DMS114 treated with DMSO at 0.1 percent for 48 hours (cell line): ENCODE data around the gene HK1.
A peak's percentile ranks its signal among the peaks of the same experiment; 100 is the strongest.

Experiments
- DNase-seq: peaks from one replicate; lab custom pipeline; 2025; ENCODE audit not compliant: unreplicated experiment; lab: John Stamatoyannopoulos, UW

HK1 gene

DNA sequence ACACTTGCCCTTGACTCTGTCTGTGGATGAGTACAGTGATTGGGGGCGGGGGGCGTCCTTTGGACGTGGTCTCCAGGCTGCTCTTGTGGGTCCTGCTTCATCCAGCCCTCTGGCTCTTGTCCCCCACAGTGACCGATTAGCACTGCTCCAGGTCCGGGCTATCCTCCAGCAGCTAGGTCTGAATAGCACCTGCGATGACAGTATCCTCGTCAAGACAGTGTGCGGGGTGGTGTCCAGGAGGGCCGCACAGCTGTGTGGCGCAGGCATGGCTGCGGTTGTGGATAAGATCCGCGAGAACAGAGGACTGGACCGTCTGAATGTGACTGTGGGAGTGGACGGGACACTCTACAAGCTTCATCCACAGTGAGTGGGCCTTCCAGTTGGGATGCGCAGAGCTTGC, 120.2 kb downstream of the HK1 start:
- no peak for DNase-seq

DNA sequence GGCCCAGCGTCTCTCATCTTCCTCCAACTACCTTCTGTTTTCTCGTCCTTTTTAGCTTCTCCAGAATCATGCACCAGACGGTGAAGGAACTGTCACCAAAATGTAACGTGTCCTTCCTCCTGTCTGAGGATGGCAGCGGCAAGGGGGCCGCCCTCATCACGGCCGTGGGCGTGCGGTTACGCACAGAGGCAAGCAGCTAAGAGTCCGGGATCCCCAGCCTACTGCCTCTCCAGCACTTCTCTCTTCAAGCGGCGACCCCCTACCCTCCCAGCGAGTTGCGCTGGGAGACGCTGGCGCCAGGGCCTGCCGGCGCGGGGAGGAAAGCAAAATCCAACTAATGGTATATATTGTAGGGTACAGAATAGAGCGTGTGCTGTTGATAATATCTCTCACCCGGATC, 122.6 kb downstream of the HK1 start:
- DNase-seq, result no peak

DNA sequence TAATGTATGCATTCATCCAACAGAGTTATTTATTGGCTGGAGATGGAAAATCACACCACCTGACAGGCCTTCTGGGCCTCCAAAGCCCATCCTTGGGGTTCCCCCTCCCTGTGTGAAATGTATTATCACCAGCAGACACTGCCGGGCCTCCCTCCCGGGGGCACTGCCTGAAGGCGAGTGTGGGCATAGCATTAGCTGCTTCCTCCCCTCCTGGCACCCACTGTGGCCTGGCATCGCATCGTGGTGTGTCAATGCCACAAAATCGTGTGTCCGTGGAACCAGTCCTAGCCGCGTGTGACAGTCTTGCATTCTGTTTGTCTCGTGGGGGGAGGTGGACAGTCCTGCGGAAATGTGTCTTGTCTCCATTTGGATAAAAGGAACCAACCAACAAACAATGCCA, 123.1 kb downstream of the HK1 start:
- no peak for DNase-seq

DNA sequence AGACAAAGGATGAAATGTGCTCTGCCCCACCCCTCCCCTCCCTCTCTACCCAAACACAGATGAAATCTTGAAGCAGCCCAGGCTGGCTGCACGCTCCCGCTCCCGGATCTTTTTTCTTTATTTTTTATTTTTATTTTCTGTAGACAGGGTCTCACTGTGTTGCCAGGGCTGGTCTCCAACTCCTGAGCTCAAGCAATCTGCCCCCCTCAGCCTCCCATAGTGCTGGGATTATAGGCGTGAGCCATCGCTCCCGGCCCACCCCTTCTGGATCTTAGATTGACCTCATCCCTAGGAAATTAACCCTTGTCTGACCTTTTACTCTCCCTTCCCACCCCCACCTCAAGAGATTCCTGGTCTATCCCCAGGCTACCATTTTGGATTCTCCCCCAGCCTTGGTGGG, 124.1 kb downstream of the HK1 start:
- DNase-seq, result no peak

DNA sequence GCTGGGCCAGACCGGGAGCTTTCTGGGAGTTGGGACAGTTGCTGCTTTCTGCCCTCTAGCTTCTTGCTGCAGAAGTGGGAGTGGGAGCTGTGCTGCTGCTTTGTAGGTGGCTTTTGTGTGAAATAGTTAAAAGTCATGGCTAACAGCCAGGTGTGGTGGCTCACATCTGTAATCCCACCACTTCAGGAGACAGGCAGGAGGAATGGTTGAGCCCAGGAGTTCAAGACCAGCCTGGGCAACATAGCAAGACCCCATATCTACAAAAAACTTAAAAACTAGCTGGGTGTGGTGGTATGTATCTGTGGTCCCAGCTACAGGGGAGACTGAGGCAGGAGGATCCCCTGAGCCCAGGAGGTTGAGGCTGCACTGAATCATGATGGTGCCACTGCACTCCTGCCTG, 124.8 kb downstream of the HK1 start:
- no peak for DNase-seq

DNA sequence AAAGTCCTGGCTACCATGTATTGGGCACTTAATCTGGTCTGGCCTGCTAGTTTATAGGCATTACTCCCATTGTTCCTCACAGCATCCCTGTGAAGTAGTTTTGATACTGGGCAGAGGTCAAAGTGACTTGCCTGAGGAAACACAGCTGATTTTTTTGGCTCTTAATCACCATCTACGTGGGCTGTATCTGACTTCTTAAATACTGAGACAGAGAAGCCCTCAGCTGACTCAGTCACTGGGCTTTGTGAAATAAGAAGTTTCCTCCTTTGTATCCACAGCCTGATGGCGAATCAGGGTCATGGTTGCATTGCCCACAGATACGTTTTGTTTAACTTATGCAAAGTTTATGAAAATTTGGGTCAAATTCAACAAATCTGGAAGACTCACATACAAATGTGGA, 125.2 kb downstream of the HK1 start:
- DNase-seq, result no peak

DNA sequence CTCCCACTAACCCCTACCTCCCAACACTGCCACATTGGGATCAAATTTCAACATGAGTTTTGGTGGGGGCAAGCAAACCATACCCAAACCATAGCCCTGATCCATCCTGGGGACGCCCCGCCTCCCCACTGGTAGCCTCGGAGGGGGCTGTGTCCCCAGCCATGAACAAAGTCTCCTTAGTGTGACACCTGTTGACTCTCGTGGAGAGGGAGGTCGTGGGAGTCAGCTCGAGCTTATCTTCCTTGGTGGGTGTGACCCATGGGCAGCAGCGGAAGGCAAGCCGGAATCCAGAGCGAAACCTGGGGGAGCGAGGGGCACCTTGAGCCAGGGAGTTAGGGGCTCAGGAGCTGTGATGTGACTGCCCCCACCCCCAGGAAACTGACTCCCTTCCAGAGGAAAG, 126.5 kb downstream of the HK1 start:
- no peak for DNase-seq

DNA sequence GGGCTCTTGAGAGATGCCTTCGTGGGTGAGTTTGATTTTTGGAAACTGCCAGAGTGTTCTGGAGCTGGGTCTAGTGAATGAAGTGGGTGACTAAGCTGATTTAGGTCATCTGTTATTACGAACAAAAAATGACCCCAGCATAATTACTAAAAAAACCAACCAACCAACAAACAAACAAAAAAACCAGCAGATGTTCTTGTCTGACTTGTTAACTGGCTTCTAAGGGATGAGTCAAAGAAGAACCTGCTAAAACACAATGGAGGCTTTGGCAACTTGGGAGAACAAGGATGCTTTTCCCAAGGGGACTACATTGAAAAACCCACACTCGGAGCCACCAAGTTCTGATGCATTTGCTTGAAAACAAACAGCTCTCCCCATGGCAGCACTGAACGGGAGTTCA, 126.9 kb downstream of the HK1 start:
- DNase-seq, result no peak

DNA sequence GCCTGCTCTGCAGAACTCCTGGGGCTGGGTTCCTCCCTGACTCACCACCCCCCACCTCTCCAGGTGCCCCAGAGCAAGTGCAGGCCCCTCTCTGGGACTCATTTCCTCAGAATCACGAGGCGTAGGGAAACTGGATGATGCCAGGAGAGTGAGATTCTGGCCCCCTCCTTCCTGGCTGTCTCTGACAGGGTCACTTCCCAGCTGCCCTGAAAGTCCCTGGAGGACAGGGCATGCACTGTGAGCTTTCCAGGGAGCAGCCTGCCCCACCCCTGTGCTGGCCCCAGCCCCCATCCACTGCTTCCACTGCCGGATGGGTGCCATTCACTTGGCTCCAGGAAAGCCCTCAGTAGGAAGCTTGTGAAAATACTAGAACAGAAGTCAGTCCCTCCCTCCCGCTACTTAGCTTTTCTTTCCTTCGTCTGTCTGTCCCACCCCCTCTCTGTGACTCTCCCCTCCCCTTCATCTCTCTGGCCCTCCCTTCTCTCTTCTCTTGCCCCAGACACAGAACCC, 128.1 kb downstream of the HK1 start:
- DNase-seq, result no peak

DNA sequence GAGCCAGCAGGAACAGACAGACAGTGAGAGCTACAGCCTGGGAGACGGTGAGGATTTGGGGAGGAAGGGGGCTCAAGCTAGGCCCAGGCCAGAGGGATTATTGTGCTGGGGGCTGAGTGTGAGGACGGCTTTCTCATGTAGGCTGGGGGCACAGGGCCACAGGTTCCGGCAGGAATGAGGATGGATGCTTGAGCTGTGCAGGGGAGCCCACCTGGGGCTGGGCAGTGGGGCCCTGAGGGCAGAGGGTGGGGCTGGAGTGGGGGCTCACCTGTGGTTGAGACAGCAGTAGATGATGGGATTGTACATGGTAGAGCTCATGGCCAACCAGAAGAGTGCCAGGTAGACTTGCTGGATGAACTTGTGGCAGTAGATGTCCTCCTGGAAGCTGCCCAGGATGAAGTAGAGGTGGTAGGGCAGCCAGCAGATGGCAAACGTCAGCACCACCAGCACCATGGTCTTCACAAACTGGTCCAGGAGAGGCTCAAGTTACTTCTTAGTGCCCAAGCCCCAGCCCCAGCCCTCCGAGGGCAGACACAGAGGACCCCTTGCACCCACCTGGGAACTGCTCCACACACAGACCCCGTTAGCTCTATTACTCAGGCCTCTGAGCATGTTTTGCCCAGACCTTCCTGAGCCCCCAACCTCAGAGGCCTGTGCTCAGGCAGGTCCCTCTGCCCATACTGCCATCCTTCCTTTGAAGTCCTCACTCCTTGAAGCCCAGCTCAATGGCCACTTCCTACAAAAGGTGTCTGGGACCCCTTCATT, 128.7 kb downstream of the HK1 start:
- DNase-seq, result no peak

DNA sequence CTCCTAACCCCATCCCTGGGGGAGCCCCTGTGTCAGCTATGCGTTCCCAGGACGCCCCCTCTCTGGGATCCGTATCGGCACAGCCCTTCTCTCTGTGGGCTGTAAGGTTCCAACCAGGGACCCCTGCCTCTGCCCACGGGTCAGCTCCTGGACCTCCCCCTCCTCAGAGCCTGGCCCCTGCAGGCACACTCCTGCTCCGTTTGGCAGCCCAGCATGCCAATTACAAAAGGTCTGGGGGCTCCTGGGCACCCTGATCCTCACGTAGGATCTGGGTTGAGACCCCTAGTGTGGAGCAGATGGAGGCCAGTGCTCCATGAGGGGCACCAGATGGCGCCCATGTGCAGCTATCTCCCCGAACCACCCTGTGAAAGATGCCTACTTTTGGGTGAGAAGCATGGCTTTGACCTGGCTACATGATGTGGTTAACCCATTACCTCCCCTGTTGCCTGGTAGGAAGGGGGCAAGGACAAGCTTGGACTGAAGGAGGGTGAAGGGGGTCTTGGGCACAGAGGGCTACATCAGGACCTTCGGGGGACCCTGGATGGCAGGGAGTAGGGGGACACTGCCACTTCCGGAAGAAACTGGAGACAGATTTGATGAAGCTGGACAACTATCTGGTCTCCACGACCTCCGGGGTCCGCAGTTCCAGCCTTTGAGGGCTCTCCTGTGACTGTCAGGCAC, 129.5 kb downstream of the HK1 start:
- DNase-seq, result peak; percentile 12

DNA sequence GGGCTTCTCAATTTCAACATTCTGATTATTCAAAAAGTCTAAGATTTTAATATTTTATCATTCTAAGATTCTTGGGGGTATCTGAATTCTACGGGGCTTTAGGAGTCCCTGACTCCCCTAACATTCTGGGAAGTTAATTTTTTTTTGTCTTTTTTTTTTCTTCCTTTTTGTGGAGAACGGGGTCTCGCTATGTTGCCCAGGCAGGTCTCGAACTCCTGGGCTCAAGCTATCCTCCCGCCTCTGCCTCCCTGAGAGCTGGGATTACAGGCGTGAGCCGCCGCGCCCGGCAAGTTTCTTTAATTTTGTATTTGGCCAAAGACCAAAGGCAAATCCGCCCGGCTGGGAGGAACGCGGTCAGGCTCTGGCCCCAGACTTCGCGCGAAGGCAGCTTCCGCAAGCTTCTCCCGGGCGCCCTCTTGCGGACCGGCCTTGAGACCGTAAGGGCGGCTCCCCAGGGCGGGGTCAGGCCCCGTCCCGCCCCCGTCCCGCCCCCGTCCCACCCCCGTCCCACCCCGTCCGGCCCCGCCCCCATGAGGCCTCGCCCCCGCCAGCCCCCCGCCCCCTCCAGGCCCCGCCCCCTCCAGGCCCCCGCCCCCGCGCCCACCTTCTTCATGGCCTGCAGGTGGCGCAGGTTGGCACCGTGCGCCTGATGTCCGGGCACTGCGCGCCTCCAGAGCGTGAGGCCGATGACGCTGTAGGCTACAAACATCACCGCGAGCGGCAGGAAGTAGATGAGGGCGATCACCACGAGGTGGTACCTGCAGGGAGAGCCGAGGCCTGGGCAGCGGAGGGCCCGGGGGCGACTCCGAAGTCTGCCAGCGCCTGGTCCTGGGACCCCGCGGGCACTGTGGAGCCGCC, 130.3 kb downstream of the HK1 start:
- peak; percentile 74 for DNase-seq

DNA sequence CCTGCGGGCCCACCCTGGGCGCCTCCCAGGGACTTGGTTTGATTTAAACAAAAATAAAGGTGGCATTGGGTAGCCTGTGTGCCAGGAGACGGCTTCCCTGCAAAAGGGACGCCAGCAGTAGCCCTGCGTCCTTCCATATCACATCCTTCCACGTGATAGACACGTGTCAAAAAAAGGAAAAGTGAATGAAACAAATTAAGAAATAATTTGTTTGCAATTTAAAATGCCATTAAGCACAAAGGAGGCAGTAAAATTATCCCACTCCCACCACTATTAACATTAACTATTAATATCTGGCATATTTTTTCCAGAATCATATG, 130.8 kb downstream of the HK1 start:
- no peak for DNase-seq

DNA sequence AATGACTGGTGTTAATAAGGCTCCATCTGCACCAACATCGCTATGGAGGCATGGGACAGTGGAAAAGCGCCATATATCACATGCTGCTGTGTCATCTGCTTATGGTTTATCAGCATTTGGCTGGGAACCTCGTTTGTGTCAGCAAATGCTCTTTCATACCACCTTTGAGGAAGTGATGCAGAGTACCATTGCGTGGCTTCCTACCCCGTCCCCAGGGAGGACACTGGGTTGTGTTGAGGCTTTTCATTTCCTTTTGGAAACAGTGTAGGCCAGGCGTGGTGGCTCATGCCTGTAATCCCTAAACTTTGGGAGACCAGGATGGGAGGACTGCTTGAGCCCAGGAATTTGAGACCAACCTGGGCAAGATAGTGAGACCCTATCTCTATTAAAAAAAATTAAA, 131.7 kb downstream of the HK1 start:
- no peak for DNase-seq

DNA sequence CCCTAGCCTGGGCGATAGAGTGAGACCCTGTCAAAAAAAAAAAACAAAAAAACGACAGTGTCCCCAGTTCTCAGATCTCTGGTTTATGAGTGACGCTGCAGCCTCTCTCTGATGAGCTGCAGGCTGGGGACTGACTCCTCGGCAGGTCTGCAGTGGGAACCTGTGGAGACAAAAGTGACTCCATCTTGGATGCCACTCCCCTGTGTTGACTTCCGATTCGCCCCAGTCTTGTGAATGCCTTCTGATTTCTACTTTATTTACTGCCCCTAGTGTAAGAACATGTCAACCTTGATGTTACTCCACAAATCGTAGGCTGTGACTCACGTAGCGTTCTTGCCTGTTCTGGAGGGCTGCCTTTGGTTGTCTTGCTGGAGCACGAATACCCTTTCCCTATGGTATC, 132.2 kb downstream of the HK1 start:
- no peak for DNase-seq

DNA sequence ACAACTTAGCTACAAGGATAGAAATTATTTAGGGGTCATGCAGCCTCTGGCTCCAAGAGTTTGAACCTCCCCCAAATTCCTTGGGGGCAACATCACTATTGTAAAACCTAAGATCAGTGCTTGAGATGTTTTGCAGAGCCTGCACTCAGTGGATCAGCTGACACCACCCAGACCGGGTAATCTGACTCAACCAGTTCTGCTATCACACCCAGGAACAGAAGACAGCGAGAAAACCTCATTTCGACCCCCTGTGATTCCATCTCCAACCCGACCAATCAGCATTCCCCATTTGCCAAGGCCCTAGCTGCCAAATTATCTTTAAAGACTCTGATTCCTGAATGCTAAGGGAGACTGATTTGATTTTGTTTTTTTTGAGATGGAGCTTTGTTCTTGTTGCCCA, 133.2 kb downstream of the HK1 start:
- DNase-seq, result no peak

DNA sequence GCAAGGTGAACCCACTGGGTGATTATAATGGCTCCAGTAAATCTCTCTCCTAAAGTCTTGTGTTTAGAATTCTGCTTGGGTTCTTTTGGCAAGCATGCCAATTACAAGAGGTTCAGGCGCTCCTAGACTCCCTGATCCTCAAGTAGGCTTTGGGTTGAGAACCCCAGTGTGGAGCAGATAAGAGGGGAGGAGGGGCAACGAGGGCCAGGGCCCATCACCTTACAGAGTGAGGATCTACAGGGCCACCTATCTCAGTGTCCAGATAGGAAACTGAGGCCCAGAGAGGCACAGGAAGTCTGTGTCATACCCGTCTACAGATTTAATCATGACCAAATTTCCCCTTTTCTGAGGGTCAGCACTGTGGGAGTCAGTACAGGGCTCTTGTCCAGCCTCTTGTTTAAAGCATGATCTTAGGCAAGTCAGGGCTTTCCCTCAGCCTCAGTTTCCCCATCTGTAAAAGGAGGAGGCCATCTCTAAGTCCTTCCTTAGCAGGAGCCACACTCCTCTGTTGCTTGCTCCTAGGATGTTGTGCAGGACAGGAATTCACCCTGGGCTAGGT, 134.0 kb downstream of the HK1 start:
- DNase-seq, result no peak

DNA sequence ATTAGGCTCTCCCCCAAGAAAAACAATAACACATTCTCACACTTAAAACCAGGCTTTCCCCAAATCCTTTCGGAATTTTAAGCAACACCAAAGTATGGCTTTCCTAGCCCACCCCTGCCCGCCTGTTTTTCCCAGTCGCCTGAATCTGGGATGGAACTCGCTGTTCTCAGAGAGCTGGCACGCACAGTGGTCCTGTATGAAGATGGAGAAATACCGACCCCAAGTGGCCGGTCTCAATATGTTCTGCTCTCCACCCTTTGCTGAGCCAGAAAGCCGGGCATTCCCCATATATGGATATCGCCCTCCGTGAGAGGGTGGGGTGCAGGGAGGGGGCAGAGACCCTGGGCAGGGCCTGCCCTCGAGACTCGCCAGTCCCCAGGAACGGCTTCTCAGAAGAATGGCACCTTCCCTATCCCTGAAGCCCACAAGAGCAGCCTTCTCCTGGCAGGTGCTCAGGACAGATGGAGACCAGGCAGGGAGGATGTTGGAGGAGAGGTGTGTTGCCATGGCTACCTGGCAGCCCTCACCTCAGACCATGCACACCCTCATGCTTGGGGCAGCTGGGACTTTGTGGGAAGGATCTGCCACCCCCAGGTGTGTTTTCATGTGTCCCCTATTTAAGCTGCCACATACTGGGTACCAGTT, 135.0 kb downstream of the HK1 start:
- DNase-seq, result peak; percentile 59

DNA sequence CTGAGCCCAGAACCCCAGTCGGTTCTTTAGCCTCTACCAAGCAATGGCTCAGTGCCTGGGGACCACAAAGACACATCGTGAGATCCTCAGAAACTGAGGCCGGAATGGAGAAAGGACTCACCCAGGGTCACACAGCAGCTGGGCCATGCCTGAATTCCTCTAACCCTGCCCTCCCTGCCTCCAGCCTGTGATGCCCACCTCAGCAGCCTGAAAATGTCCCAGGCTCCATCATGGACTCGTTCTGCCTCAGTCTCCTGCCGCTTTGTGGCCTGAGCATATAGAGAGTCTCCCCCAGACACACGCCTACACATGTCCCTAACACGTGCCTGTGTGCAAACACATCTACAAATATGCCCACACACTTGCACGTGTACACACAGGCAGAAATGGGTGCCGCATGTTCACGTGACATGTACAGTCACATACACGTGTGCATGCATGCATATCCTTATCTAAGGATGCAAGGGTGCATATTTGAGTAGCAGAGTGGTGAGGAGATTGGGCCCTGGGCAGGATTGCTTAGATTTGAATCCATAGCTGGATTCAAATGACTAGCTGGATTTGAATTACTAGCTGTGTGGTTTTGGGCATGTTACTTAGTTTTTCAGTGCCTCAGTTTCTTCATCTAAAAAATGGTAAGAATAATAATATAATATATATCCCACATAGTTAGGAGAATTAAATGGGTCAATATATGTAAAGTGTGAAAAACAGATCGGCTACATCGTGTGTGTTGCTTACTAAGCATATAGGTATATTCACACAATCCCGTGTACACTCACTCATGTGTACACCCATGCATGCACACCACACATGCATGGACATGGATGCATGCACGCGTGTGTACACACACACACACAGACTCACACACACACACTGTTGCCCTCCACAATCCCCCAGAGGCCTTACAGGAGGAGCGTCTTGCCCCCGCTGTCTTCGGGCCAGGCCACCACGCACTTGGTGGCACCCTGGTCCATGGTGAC, 136.0 kb downstream of the HK1 start:
- DNase-seq, result no peak

DNA sequence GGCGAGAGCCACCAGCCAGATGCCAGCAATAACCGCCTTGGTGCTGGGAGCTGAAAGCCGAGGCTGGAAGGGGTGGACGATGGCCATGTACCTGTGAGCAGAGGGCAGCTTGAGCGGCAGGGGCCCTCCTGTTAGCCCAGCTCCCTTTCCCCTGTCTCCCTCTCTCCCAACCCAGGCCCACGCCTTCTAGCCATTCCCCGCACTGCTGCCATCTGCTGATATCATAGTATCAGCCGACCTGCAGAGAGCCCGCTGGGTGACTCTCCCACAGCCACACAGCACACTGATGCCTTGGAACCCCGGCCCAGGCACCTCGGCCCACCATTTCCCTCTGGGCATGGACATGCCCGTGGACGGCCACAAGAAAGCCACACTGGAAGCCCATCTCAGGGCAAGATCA, 136.8 kb downstream of the HK1 start:
- no peak for DNase-seq
